ENCODE results near the gene HACD2. TPM values are rescaled to one million over a fixed set of nuclear protein-coding genes. Genes with fewer than 3 reads are reported as not detected.
"Not testable (repeated sequence)": the region's sequence is repeated elsewhere in the genome, so short reads cannot be mapped to it uniquely, and the experiment has no call there.

The HACD2 gene
- total RNA-seq, 1 experiment from 2014 or later, result 27.4 TPM

DNA sequence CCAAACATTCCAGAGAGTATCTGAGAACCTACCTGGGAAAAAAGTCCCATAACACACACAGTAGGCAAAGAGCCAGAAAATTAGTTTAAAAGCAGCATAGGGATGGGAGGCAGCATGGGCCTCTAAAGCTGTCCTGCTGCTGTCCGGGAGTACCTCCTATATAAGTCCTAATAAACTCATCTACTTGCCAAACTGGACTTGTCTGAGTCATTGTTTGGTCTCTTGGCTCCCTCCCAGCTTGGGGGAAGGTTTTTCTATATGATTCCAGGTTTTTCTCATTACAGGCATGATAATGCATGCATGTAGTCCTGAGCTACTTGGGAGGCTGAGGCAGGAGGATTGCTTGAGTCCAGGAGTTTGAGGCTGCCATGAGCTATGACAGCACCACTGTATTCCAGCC, 17.5 kb upstream of the HACD2 start:
- no peak overlapping the region for H3K56ac ChIP-seq (ENCODE audit: insufficient read length, low read depth, low read length)
- Mint-ChIP-seq H3K9me3 (no peaks in the 10 kb centered on the region), H3K36me3 (ENCODE audit: insufficient read depth in 1 of 3, low read depth in 3 of 3) (no peaks in the 10 kb centered on the region; a peak in 1 of 7 replicates), H3K4me1 (peaks cover 6 to 7% of the 10 kb centered on the region in 2 experiments; a peak in 3 of 4 replicates), H3K27ac (no peak overlapping the region), H3K4me3 (no peak overlapping the region), H3K27me3 (ENCODE audit: low read depth) (no peaks in the 10 kb centered on the region)
- H2BK15ac ChIP-seq (ENCODE audit: low read depth, low read length), result no peak overlapping the region
- no peak overlapping the region for H2BK5ac ChIP-seq (ENCODE audit: insufficient read length, low read length)
- no peak overlapping the region for H3K9ac ChIP-seq (ENCODE audit: extremely low read depth, insufficient read length, low read length)
- no peak overlapping the region for H4K91ac ChIP-seq (ENCODE audit: insufficient read length, low read depth, low read length)
- H4K8ac ChIP-seq (replicated peaks; ENCODE audit: insufficient read length, low read depth, low read length), result no peak overlapping the region
- no peak overlapping the region for H2BK12ac ChIP-seq (ENCODE audit: insufficient read length, low read depth, low read length)
- H3K23ac ChIP-seq (ENCODE audit: insufficient read length, low read depth, low read length), result no peak overlapping the region
- WGBS (ENCODE audit: extremely low coverage, insufficient read length, low lambda C conversion rate), result no CpG with 5 or more reads among the region's 1 CpG
- no peak overlapping the region for H3K18ac ChIP-seq (ENCODE audit: insufficient read length, low read depth, low read length)
- TF ChIP-seq, protein P1, sequence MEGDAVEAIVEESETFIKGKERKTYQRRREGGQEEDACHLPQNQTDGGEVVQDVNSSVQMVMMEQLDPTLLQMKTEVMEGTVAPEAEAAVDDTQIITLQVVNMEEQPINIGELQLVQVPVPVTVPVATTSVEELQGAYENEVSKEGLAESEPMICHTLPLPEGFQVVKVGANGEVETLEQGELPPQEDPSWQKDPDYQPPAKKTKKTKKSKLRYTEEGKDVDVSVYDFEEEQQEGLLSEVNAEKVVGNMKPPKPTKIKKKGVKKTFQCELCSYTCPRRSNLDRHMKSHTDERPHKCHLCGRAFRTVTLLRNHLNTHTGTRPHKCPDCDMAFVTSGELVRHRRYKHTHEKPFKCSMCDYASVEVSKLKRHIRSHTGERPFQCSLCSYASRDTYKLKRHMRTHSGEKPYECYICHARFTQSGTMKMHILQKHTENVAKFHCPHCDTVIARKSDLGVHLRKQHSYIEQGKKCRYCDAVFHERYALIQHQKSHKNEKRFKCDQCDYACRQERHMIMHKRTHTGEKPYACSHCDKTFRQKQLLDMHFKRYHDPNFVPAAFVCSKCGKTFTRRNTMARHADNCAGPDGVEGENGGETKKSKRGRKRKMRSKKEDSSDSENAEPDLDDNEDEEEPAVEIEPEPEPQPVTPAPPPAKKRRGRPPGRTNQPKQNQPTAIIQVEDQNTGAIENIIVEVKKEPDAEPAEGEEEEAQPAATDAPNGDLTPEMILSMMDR (conservative IDR thresholded peaks at IDR 0.05), result no peak
- DNase-seq, result no peak
- no peaks in the 10 kb centered on the region for H3K27me3 ChIP-seq (ENCODE audit: insufficient read depth, low read length)
- H4K20me1 ChIP-seq (ENCODE audit: control insufficient read depth, insufficient read depth, insufficient read length), result no peaks in the 10 kb centered on the region
- H3K4me1 ChIP-seq (ENCODE audit: insufficient read depth, low read length), result no peaks in the 10 kb centered on the region
- H3T11ph ChIP-seq (ENCODE audit: low read length), result no peak overlapping the region
- H3K23me2 ChIP-seq (ENCODE audit: insufficient read length, low read depth, low read length, poor library complexity, severe bottlenecking), result no peaks in the 10 kb centered on the region
- H4K5ac ChIP-seq (ENCODE audit: insufficient read length, low read depth, low read length), result no peak overlapping the region
- no peak overlapping the region for H3K4ac ChIP-seq (ENCODE audit: low read depth, low read length)
- H2AFZ ChIP-seq (ENCODE audit: low read length), result no peak overlapping the region
- H2BK120ac ChIP-seq (ENCODE audit: low read depth, low read length, poor library complexity, severe bottlenecking), result no peak overlapping the region
- no peak overlapping the region for H3K14ac ChIP-seq (ENCODE audit: insufficient read depth, low read length)
- H3K79me2 ChIP-seq (ENCODE audit: insufficient read depth, low read length), result no peaks in the 10 kb centered on the region
- H3K27ac ChIP-seq (ENCODE audit: insufficient read length, low read depth, low read length), result no peak overlapping the region
- no peak overlapping the region for H2AK5ac ChIP-seq (ENCODE audit: insufficient read length, low read length)
- H2BK20ac ChIP-seq (ENCODE audit: low read depth, low read length, poor library complexity, severe bottlenecking), result no peak overlapping the region
- H3K4me2 ChIP-seq (ENCODE audit: insufficient read depth, insufficient read length, low read length), result no peak overlapping the region
- peaks cover 2% of the 10 kb centered on the region for H3K79me1 ChIP-seq (ENCODE audit: insufficient read depth, low read depth, low read length, poor library complexity, severe bottlenecking)
- H3K9me3 ChIP-seq (ENCODE audit: control insufficient read depth, low read depth, low read length), result no peaks in the 10 kb centered on the region

DNA sequence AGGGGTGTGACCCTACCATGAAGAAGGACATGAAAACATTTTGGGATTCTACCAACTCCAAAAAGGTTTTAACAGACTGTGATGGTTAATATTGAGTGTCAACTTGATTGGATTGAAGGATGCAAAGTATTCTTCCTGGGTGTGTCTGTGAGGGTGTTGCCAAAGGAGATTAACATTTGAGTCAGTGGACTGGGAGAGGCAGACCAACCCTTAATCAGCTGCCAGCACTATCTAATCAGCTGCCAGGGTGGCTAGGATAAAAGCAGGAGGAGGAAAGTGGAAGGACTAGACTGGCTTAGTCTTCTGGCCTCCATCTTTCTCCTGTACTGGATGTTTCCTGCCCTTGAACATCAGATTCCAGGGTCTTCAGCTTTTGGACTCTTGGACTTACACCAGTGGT, 16.0 kb upstream of the HACD2 start:
- not testable (repeated sequence) for H3K4me2 ChIP-seq (ENCODE audit: insufficient read depth, insufficient read length, low read length); H3K18ac ChIP-seq (ENCODE audit: insufficient read length, low read depth, low read length); DNase-seq; H3K4me1 Mint-ChIP-seq; H3K27me3 ChIP-seq (ENCODE audit: insufficient read depth, low read length); H4K20me1 ChIP-seq (ENCODE audit: control insufficient read depth, insufficient read depth, insufficient read length); H2BK120ac ChIP-seq (ENCODE audit: low read depth, low read length, poor library complexity, severe bottlenecking); H3K9me3 Mint-ChIP-seq; H3K23ac ChIP-seq (ENCODE audit: insufficient read length, low read depth, low read length); H3K14ac ChIP-seq (ENCODE audit: insufficient read depth, low read length); H3K4me3 Mint-ChIP-seq; H2BK15ac ChIP-seq (ENCODE audit: low read depth, low read length); H3K79me2 ChIP-seq (ENCODE audit: insufficient read depth, low read length); H2BK20ac ChIP-seq (ENCODE audit: low read depth, low read length, poor library complexity, severe bottlenecking); H3K4me1 ChIP-seq (ENCODE audit: insufficient read depth, low read length); H3K27ac ChIP-seq (ENCODE audit: insufficient read length, low read depth, low read length); H2AK5ac ChIP-seq (ENCODE audit: insufficient read length, low read length); H3K79me1 ChIP-seq (ENCODE audit: insufficient read depth, low read depth, low read length, poor library complexity, severe bottlenecking); H2AFZ ChIP-seq (ENCODE audit: low read length); H2BK5ac ChIP-seq (ENCODE audit: insufficient read length, low read length); H3K56ac ChIP-seq (ENCODE audit: insufficient read length, low read depth, low read length); H4K91ac ChIP-seq (ENCODE audit: insufficient read length, low read depth, low read length); H4K8ac ChIP-seq (replicated peaks; ENCODE audit: insufficient read length, low read depth, low read length); H3K9me3 ChIP-seq (ENCODE audit: control insufficient read depth, low read depth, low read length); H3K9ac ChIP-seq (ENCODE audit: extremely low read depth, insufficient read length, low read length); H3T11ph ChIP-seq (ENCODE audit: low read length); H3K27me3 Mint-ChIP-seq (ENCODE audit: low read depth); H2BK12ac ChIP-seq (ENCODE audit: insufficient read length, low read depth, low read length); H3K23me2 ChIP-seq (ENCODE audit: insufficient read length, low read depth, low read length, poor library complexity, severe bottlenecking); H4K5ac ChIP-seq (ENCODE audit: insufficient read length, low read depth, low read length); H3K4ac ChIP-seq (ENCODE audit: low read depth, low read length); H3K36me3 Mint-ChIP-seq (ENCODE audit: insufficient read depth in 1 of 3, low read depth in 3 of 3)
- H3K27ac Mint-ChIP-seq, result peak overlapping the region in 1 of 3 experiments; percentile 85; a peak in 1 of 7 replicates

Data from H9 (cell line).